T-helper 1 cell treated with Interleukin-12 subunit alpha and Interleukin-12 subunit beta and Interleukin-4 antibody, amounts not matched to agents 30 ng/mL and 1 ng/mL, for 36 hours (primary cell): Measurements from ENCODE around the gene SGK2. TPM values are rescaled to one million over a fixed set of nuclear protein-coding genes. Genes with fewer than 3 reads are reported as not detected.

Experiments used
- intact Hi-C: fragments of 100-400 bp; cut with micrococcal nuclease; formaldehyde crosslinking; loops from one replicate; pipeline ENCODE4 v1.15.1; 2024
- total RNA-seq: library from RNA; stranded (reverse); gene quantifications from 2 replicates; pipeline ENCODE4 v1.2.3, GENCODE V29; 2022

SGK2 gene
- total RNA-seq, 1 donor from 2014 or later = not detected

DNA sequence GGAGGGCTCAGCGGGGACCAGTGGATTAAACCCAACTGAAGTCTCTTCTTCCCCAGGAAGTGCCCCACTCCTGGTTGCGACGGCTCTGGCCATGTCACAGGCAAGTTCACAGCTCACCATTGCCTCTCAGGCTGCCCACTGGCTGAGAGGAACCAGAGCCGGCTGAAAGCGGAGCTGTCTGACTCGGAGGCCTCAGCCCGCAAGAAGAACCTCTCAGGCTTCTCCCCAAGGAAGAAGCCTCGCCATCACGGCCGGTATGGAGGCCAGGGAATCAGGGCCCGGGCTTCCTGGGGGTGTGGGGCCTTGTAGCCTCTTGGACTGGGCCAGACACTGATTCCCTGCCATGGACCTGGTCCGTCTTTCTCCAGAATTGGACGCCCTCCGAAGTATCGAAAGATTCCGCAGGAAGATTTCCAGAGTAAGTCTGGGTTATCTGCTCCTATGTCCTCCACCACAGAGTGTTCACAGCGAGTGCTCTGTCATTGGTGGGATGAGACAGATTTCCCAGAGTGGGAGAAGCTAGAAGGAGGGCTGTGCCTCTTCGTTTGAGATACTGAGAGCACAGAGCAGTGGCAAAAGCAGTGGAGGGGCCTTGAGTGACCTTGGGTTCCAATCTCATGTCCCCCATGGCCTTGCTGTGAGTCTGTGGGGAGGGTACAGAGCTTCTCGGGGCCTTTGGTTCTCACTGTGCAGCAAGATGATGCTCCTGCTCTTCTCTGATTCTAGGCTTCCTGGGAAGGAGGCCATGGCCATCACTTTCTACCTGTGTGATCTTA is 22.6 kb upstream of the SGK2 start:
- intact Hi-C loops = no loop called here

DNA sequence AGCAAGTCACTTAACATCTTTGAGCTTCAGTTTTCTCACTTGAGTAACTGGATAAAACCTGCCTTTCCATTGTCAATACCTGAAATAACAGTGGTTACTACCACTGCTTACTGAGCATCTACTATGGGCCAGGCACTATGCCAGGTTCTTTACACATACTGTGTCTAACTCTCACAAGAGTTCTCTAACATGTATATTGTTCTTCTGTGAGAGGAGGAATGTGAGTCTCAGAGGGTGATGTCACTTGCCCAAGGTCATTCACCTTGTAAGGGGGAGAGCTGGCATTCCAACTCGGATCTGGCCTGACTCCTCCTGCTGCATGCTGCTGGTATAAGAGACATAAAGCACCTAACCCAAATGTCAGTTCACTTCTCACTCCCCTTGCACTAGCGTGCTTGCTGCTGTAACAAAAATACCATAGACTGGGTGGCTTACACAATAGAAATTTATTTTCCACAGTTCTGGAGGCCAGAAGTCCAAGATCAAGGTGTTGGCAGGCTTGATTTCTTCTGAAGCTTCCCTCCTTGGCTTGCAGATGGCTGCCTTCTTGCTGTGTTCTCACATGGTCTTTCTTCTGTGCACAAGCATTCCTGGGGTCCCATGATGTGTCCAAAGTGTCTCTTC is 21.9 kb upstream of the SGK2 start:
- intact Hi-C loops = no loop called here

DNA sequence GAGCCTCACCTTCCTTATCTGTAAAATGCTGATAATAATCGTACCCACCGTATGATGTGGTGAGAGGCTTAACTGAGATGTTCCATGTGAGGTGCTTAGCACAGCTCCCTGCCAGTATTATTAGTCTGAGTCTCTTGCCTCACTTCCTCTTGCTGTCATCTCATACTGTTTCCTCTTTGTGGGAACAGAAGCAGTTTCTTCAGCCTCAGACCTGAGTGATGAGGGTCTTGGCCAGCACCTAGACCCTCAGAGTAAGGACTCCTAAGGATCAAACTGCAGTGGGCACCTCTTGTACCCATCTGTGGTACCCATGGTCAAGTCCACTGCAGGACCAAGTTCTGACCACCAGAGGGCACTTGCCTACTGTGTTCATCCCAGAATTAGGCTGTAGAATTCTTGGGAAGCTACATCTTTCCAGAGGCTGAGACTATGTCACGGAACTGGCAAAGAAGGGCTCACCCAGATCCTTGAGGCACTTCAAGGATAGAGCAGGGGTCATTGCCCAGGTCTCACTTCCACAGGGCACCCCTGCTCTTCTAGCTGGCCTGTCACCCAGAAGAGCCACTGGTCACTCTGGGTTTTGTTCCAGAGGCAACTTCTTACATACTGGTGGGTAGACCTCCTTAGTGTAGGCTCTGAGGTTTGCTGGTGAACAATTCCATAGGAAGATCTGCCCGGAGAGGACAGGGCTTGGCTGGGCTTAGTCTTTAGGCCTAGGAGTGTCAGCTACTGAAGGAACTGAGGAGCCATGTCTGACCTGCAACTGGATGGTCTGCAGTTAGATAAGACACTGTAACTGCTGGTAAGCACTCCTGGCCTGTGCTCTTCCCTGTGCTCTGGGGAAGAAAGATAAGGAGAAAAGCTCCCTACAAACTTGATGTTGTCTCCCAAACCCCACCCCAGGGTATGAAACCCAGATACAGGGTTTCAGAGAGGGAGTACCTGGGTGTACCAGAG is 20.6 kb upstream of the SGK2 start:
- intact Hi-C loops = loop anchor here (1.0 to 2.0 kb wide), 4 partner anchors 154 to 653 kb away; no protein-coding TSS in a partner anchor

DNA sequence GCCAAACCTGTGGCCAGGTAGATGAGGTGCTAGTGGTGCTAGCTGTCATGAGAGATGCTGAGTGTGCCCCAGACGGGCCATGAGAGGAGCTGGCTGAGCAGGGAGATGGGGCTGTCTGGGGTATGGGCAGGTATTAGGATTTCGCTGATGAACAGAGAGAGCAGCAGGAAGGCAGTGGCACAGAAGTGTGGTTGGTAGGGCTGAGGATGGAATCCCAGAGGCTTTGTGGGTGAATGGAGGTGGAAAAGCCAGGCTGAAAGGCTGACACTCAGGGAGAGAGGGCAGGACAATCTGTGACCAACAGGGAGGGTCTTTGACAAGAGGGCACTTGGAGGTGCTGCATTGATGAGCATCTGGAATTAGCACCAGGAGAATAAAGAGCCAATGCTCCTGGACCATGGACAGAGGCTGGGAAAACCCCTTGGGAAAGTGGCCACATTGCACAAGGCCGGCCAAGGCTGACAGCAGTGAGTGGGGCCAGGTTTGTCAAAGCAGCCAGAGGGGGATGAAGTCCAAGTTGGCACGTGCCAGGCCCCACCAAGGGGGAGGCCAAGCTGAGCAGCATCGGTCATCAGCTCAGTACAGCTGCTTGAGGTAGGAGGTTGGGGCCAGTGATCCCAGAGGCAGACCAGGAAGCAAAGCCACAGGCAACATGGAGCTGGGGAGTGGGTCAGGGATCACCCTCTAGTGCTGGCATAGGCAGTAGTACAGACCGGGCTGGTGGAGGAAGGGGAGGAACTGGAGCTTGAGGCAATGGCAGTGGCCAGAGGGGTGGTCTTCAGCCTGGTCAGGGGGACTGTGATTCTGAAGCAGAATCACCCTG is 19.7 kb upstream of the SGK2 start:
- intact Hi-C loops = loop anchor here (1.0 to 2.0 kb wide), 4 partner anchors 153 to 652 kb away; no protein-coding TSS in a partner anchor

DNA sequence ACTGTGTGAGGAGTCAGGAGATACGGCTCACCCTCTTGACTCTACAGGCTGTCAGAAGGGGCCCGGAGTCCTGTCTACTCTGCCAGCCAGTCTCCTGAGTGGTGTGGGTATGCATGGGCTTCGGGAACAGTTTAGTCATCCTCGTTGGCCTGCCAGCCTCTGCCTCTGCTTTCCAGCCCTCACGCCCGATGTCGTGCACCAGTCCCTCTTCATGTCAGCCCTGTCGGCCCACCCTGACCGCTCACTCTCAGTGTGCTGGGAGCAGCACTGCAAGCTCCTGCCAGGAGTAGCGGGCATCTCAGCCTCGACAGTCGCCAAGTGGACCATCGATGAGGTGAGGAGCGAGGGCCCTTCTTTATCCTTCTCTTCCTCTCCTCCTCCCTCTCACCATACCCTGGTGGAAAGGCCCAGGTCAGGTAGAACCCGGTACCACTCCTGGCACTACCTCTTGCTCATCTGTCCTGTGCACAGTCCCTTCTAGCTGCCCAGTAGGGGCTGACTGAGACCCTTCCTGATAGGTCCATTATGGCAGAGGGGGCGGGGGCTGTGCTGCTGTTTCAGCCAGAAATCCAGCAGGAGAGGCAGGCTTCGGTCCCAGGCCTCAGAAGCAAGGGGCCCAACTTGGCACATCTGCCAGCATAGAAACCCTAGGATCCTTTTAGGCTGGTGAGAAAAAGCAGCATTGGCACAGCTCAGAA is 18.7 kb upstream of the SGK2 start:
- intact Hi-C loops = loop anchor here (2.0 kb wide), 1 partner anchor 651 kb away; no protein-coding TSS in a partner anchor

DNA sequence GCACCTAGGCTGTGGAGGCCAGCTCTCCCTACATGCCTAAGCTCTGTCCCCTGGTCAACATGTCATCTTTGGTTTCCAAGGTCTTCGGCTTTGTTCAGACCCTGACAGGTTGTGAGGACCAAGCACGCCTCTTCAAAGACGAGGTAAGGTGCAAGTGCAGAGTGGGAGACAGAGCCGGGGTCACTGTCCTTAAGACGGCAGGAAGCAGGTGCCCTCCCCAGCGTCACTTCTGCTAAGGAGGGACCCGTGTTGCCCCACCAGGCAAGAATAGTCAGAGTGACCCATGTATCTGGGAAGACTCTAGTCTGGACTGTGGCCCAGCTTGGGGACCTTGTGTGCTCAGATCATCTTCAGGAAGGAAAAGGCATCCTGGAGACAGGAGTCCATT is 18.2 kb upstream of the SGK2 start:
- intact Hi-C loops = no loop called here

DNA sequence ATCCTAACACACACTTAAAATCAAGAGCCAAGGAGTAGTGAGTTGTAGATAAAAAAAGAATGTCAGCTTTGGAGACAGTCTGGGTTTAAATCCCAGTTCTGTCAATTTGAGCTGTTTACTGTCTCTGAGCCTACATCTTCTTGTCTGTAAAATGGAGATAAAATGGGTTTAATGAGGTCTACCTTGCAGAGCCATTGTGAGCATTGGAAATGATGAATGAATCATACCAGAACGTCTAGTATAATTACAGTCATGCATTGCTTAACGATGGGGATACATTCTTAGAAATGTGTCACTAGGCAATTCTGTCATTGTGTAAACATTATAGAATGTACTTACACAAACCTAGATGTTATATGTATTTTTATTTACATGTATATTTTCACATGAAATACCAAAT is 17.6 kb upstream of the SGK2 start:
- intact Hi-C loops = no loop called here

DNA sequence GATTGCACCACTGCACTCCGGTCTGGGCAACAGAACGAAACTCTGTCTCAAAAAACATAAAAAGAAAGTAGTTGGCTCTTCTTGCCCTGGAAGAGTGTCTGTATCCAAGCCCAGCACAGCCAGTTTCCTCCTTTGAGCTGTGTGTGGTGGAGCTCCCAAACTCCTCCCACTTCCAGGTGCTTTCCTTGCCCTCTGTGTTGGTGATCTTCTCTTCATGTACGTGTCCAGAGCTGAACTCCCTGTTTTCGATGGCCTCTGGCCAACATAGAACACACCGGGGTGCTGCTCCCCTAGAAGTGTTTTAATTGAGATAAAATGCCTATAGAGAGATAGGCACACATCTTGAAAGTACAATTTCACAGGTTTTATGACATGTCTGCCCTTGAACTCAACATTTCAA is 16.7 kb upstream of the SGK2 start:
- intact Hi-C loops = no loop called here

DNA sequence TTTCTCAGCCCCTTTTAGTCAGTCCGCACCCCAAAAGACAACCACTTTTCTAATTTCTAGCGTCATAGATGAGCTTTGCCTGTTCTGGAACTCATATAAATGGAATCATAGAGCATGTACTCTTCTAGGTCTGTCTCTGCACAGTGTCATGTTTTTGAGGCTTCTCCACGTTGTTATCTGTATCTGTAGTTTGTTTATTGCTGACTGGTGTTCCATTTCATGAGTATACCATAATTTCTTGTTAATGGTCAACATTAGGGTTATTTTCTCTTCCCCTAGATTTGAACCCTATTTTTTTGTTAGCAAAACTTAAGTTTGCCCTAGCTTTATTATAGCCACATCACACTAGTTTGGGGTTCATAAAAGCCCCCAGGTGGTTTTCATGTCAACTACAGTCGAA is 16.2 kb upstream of the SGK2 start:
- intact Hi-C loops = no loop called here

DNA sequence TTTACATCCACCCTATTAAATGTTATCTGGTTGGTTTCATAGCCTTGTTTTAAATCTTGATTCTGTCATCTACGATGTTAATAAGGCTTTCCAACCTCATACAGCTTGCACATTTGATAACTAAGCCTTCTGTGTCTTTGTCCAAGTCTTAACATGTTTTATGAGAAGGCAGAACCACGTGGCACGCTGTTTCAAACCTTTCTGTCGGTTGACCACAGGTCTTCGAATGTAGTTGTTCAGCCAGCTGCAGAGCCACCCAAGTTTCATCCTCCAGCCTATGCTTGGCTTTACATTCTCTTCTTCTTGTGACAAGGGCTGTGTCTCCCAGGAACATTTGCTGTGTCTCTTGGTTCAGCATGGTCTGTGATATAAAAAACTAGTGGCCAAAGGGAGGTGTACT is 15.7 kb upstream of the SGK2 start:
- intact Hi-C loops = no loop called here

DNA sequence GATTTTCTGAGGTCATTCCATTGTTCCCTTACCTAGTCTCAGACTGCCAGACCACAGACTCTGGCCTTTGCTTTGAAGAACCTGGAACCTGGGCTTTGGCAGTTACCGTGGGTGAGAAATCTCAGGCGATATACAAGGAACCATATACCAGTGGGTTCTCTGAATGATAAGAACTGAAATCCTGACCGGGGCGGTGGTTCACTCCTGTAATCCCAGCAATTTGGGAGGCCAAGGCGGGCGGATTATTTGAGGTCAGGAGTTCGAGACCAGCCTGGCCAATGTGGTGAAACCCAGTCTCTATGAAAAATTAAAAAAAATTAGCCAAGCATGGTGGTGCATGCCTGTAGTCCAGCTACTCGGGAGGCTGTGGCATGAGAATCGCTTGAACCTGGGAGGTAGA is 14.3 kb upstream of the SGK2 start:
- intact Hi-C loops = no loop called here

DNA sequence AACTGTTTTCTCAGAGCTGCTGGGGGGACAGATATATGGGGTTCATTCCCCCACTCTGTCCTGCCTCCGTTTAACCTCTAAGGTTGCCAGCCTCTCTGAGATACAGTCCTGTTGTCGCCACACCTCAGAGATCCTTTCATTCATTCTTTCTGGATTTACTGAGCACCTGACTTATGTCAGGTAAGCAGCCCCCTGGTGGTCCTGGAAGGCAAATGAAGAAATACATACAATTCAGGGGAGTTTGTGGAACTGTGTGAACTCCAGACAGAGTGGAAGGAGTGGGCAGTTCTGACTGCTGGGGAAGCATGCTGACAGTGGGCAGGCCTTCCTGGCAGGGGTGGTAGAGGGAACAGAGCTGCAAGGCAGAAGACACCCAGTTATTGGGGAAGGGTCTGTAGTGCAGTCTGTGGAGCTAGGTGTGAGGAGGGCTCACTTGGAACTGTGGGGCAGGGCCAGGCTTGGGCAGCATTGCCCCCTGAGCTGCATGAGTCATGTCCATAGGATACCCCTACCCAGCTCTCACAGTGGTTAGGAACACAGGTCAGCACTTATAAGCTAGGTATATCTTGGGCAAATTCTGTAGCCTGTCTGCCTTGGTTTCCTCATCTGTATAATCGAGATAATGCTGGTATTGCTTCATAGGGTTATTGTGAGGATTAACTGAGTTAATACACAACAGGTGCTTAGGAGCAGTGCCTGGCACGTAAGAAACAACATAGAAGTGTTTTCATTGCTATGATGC is 12.8 kb upstream of the SGK2 start:
- intact Hi-C loops = no loop called here

DNA sequence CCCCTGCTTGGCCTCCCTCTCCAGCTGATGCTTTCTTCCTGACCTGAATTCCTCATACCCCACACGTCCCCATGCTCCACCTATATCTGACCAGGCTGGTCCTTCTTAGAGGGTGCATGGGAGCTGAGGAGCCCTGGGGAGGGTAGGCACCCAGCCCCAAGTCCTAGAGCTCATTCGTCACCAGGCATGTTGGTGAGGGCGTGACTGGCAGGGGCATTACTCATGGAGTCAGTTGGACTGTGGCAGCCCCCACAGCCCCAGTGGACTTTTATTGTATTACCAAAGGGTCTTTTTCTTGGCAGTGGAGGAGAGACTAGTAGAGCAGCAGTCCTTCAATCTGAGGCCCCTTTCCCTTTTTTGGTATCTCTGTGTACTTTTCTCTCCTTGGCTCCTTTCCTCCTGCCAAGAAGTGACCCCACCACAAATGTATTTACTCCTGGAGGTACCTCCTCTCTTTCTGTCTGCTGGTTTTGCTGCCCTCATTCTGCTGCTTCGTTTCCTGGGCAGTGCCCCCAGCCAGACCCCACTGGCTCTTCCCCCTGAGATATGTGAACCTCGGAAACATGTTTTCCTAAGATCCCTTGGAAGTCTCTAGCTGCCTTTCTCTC is 10.4 kb upstream of the SGK2 start:
- intact Hi-C loops = no loop called here

DNA sequence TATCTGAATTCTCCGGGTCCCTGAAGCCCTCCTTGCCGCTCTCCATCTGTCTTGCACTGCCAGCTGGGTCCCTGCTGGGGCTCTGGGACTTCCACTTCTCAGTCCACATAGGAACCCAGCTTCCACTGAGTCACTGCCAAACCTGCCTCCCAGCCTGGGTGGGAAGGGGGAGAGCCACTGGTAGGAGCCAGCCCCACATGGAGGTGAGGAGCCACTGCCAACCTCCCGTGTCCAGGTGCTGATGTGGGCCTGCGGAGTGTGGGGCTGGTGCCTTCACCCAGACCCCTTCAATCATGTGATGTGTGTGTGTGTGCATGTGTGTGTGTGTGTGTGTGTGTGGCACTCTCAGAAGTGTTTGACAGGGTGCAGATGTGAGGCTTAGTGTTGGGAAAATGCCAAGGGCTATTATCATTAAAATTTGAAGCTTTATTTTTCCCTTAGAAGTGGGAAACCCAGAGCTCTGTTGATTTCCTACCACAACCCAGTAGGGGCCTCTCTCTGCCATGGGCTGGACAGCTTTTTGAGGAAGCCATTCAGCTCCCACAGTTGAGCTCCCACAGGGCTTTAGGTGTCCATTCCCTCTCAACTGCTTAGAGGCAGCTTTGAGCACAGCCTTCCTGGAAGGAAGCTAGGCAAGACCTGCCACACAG is 9.3 kb upstream of the SGK2 start:
- intact Hi-C loops = no loop called here

DNA sequence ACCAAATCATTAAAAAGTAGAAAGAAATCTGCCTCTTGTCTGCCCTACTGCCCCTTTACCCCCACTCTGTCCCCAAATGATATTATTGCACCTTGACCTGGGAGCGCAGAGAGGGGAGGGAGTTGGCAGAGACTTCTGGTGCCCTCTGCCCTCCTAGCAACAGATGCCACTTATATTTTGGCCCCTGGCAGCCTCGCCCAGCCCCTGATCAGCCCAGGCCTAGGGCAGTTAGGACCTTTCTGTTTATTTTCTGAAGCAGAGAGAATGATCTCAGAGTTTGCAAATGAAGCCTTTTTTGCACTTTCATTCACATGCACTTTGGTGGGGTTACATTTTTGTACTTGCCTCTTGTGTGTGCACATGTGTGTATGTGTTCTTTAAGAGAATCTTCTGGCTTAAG is 8.4 kb upstream of the SGK2 start:
- intact Hi-C loops = no loop called here

DNA sequence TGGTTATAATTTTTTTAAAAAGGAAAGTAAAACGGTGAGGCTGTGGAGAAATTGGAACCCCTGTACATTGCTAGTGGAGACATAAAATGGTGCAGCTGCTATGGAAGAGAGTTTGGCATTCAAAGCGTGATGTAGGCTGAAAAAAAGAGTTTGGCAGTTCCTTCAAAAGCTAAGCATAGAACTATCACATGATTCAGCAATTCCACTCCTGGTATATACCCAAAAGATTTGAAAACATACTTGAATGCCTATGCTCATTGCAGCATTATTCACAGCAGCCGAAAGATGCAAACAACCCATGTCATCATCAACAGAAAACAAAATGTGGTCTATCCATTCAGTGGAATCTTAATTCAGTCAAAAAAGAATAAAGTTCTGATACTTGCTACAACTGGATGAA is 4.5 kb upstream of the SGK2 start:
- intact Hi-C loops = no loop called here

DNA sequence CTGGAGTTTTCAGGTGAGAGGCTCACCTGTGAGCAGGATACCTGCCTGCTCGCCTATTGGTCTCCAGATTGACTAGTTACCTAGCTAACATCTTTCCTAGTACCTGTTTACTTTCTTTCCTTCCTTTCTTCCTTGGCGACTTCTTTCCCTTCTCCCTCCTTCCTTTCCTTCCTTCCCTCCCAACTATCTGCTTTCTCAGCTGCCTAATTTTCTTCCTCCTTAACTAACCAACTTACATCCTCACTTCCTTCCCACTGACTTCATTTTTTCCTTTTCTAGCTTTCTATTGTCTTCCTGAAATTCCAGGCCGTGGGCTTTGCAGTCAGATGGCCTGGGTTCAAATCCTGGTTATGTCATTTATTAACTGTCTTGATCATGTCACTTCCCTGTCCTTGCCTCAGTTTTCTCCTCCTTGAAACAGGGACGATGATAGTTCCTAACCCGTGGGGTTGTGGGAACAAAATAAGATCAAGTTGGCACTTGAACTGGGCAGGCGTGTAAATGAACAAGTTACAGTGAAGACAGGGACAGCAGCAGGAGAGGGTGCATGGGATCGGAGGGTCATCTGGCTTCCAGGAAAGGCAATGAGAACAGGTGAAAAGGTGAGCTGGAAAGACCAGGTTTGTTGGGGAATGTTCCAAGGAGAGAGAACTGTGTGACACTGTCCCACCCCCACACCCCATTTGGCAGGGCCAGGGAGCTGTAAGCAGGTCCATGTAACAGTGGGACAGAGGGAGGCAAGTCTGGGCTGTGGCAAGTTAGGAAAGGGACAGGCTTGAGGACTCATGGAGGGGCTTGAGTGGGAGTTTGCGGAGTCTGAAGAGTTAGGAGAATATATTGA is 540 bp downstream of the SGK2 start:
- intact Hi-C loops = no loop called here

DNA sequence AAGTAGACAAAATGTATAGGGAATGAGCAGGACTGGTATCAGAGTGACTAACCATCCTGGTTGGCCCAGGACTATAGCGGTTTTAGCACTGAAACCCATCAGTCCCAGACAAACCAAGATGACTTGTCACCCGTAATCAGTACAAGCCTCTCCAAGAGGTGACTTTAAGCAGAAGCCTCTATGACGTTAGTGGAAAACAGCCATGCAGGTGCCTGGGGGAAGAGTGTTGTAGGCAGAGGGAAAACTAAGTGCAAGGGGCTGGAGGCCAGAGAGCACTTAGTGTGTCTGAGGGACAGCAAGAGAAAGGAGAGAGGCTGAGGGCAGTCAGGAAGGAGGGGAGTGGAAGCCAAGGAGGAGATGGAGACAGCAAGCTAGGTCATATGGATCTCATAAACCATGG is 2.1 kb downstream of the SGK2 start:
- intact Hi-C loops = no loop called here
